ENCODE results near the gene TRPC4. TPM values are rescaled to one million over a fixed set of nuclear protein-coding genes. Genes with fewer than 3 reads are reported as not detected.

The TRPC4 gene
- total RNA-seq, 2 experiments from 2014 or later, result not detected

GRCh38 chr13:37863708-37864107, 5.9 kb downstream of the TRPC4 start:
- Mint-ChIP-seq H3K27ac (no peak overlapping the region), H3K4me1 (ENCODE audit: low read depth) (no peaks in the 10 kb centered on the region), H3K4me3 (no peak overlapping the region), H3K9me3 (no peaks in the 10 kb centered on the region), H3K27me3 (peaks cover 2% of the 10 kb centered on the region), H3K36me3 (ENCODE audit: low read depth) (no peaks in the 10 kb centered on the region)
- CTCF ChIA-PET, result no interaction called here
- POLR2A ChIA-PET, result no interaction called here
- no peak for TF ChIP-seq CTCF (IDR thresholded peaks at IDR 0.05)
- intact Hi-C loops (cut with micrococcal nuclease), result no loop called here
- ATAC-seq (no peak), DNase-seq (no peak)

DNA sequence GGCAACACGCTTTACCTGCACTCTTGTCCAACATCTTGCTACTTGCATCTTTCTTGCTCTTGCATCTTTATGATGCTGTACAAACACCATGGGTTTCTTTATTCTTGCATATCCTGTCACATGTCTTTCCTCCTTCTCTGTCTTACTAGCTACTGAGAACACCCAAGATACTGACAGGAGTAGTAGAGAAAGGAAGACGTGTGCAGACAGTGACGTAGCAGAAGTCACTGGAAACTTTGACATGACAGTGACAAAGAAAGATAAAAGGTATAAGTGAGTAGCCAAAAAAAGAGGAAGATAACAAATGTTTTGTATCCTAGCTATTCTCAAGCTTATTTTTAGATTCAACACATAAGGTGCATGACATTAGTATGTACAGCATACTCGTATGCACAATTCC, 34.2 kb downstream of the TRPC4 start:
- no peak overlapping the region for H3K27ac Mint-ChIP-seq
- no peak for DNase-seq
- H3K36me3 Mint-ChIP-seq (ENCODE audit: low read depth), result no peaks in the 10 kb centered on the region
- CTCF ChIA-PET, result no interaction called here
- TF ChIP-seq CTCF (IDR thresholded peaks at IDR 0.05), result no peak
- H3K4me3 Mint-ChIP-seq, result no peak overlapping the region
- no peaks in the 10 kb centered on the region for H3K27me3 Mint-ChIP-seq
- ATAC-seq, result no peak
- POLR2A ChIA-PET, result no interaction called here
- peaks cover 9% of the 10 kb centered on the region for H3K9me3 Mint-ChIP-seq
- intact Hi-C loops (cut with micrococcal nuclease), result no loop called here
- H3K4me1 Mint-ChIP-seq (ENCODE audit: low read depth), result no peaks in the 10 kb centered on the region

DNA sequence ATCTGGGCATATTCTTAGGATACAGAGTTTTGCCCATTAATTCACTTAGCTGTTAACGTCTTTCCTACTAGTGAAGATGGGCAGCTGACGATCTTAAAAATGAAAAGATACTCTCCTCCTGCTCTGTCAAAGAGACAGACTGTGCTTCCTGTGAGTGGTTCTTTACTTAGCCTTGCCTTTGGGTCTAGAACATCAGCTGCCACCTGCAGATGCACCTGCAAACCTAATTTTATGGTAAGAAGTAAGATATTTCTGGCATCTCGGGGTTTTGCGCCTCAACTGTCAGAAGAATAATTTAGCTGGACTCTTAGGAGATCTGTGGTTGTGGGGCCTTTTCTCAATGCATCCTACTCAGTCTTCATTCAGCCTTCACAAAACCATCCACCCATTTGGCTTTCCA, 36.2 kb downstream of the TRPC4 start:
- intact Hi-C loops (cut with micrococcal nuclease), result no loop called here
- ATAC-seq, result no peak
- H3K4me1 Mint-ChIP-seq (ENCODE audit: low read depth), result no peaks in the 10 kb centered on the region

GRCh38 chr13:37816276-37816675, 53.3 kb downstream of the TRPC4 start:
- ChIA-PET CTCF (no interaction called here), POLR2A (no interaction called here)
- Mint-ChIP-seq H3K9me3 (peaks cover 37% of the 10 kb centered on the region), H3K4me3 (no peak overlapping the region), H3K27ac (no peak overlapping the region), H3K27me3 (no peaks in the 10 kb centered on the region), H3K4me1 (ENCODE audit: low read depth) (no peaks in the 10 kb centered on the region), H3K36me3 (ENCODE audit: low read depth) (no peaks in the 10 kb centered on the region)
- ATAC-seq (no peak), DNase-seq (no peak)
- TF ChIP-seq CTCF (IDR thresholded peaks at IDR 0.05), result no peak
- intact Hi-C loops (cut with micrococcal nuclease), result no loop called here

More for the DNA sequence above, 36.2 kb downstream of the TRPC4 start:
- DNase-seq, result no peak
- Mint-ChIP-seq H3K27ac (no peak overlapping the region), H3K36me3 (ENCODE audit: low read depth) (no peaks in the 10 kb centered on the region), H3K4me3 (no peak overlapping the region), H3K9me3 (peaks cover 10% of the 10 kb centered on the region), H3K27me3 (no peaks in the 10 kb centered on the region)
- ChIA-PET CTCF (no interaction called here), POLR2A (no interaction called here)
- TF ChIP-seq CTCF (IDR thresholded peaks at IDR 0.05), result no peak

DNA sequence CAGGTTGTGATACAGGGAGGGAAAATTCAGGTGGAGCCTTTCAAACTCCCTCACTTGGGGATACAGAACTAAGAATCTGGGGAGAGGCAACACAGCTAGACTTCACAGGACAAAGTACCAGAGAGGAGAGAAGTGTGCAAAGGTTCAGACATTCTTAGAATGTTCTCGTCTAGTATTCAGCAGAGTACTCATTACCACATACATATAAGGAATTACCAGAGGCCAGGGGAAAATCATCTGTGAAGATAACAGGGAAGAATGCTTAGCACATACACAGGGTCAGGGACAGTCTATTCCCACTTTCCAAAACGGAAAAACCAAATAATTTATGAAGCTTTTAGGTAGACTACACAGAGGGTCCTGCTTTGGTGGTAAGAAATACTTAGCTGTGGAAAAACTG, 58.1 kb downstream of the TRPC4 start:
- no peak for TF ChIP-seq CTCF (IDR thresholded peaks at IDR 0.05)
- DNase-seq, result no peak
- no peak for ATAC-seq
- POLR2A ChIA-PET, result interaction anchor here (0.6 kb wide), 1 partner anchor 58 kb away, joined by 3 read pairs; no protein-coding TSS in a partner anchor
- H3K4me1 Mint-ChIP-seq (ENCODE audit: low read depth), result no peaks in the 10 kb centered on the region
- intact Hi-C loops (cut with micrococcal nuclease), result no loop called here
- CTCF ChIA-PET, result no interaction called here
- no peak overlapping the region for H3K4me3 Mint-ChIP-seq
- H3K9me3 Mint-ChIP-seq, result peaks cover 16% of the 10 kb centered on the region
- H3K27ac Mint-ChIP-seq, result no peak overlapping the region
- no peaks in the 10 kb centered on the region for H3K36me3 Mint-ChIP-seq (ENCODE audit: low read depth)
- no peaks in the 10 kb centered on the region for H3K27me3 Mint-ChIP-seq
